ENCODE data around the gene CCDC86.

CCDC86 gene

DNA sequence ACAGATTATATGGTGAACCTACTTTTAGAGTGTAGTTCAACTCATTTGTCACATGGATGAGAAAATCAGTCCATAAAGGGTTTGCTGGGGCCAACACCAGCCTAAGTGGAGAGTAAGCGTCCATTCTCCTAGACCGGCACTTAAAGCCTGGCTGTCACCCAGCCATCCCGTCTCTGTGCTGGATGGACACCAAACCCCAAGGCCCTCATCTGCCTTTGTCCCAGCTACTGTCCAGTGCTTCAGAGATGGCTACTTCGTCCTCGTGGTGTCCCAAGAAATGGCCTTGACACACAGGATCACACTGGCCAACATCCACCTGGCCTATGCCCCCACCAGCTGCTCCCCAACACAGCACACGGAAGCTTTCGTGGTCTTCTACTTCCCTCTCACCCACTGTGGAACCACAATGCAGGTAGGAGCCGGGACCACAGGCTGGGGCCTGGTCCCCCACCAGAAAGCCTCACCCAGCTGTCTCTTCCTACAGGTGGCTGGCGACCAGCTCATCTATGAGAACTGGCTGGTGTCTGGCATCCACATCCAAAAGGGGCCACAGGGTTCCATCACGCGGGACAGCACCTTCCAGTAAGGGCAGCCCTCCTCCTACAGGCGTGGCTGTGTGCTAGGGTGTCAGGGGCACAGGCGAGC is 28.9 kb downstream of the CCDC86 start:
- no peak for DNase-seq

DNA sequence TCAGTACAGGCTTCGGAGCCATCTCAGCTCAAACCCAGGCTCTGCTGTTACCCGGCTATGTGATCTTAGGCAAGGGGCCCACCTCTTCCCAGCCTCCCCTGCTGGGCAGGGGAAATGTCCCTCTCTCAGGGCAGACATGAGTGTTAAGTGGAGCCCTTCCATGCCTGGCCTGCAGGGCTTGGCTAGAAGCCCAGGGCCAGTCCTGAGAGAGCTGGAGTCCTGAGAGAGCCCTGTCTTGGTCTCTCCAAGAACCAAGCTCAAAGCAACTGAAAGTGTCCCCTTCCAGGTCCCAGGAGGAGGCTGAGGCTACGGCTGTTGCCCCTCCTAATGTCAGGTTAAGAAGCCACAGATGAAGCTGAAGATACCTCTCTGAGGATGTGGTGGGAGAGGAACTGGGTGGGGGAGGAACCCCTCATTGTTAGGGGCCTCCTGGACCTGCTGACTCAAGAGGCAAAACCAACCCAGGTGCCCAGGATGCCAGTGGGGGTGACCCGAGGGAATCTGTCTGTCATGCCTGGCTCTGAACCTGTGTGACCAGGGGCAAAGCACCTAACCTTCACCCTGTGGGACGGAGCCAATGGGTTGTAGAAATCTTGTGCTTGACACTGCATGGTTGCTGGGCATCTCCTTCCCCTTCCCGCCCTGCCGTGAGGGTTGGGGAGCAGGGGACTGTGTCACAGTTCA is 29.6 kb downstream of the CCDC86 start:
- no peak for DNase-seq

DNA sequence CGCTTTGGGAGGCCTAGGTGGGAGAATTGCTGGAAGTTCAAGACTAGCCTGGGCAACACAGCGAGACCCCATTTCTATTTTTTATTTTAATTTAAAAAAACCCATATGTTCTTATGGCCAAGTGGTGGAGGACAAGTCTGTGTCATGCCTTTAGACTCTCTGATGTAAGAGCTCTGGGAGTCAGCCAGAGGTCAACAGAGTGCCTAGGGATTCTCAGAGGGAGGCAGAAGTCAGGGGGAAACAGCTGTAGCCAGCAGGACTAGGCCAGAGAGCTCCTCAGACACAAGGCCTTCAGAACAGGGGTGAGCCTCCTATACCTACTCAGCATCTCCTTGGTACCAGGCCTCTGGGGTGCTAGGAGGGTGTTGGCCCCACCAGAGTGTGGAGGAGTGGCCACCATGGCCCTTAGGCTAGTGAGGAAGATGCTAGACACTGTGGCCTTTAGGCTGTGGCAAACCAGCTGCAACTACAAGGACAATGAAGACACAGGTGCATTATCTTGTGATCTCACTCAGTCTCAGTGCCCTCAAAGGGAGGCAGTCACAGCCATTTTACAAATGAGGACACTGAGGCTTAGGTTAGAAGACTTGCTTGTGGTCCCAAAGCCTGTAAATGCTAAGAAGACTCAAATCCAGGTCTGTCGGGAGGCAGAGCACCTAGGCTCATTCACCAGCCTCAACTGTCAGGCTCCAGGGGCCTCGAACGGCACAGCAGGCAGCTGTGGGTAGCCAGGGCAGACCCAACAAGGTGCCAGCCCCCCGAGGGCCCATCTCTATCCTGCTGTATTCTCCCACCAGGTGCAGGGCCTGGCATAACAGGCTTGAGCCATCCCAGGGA is 30.4 kb downstream of the CCDC86 start:
- no peak for DNase-seq

DNA sequence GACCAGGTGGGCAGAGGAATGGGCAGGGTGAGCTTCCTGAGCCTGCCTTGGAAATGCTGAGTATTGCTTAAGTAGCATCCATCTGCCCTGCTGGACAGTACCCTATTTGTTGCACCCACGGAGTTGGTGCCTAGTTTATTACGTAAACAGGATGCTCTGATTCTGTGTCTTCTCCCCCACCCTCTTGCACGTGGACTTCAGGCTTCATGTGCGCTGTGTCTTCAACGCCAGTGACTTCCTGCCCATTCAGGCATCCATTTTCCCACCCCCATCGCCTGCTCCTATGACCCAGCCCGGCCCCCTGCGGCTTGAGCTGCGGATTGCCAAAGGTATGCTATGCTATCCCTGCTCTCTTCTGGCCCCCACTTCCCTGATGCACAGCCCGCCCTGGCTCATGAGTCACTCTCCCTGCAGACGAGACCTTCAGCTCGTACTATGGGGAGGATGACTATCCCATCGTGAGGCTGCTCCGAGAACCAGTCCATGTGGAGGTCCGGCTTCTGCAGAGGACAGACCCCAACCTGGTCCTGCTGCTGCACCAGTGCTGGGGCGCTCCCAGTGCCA is 31.1 kb downstream of the CCDC86 start:
- DNase-seq, result no peak

DNA sequence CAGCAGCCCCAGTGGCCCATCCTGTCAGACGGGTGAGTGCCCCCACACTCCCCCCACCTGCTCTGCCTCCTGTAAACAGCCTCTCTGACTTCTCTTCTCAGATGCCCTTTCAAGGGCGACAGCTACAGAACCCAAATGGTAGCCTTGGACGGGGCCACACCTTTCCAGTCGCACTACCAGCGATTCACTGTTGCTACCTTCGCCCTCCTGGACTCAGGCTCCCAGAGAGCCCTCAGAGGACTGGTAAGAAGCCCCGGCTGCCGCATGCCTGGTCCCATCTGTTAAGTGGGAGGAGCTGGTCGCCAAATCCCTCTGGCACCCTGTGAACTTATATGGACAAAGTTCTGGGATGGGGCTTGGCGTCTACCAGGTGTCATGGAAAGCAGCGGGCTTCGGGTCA is 31.6 kb downstream of the CCDC86 start:
- DNase-seq, result peak; percentile 72

DNA sequence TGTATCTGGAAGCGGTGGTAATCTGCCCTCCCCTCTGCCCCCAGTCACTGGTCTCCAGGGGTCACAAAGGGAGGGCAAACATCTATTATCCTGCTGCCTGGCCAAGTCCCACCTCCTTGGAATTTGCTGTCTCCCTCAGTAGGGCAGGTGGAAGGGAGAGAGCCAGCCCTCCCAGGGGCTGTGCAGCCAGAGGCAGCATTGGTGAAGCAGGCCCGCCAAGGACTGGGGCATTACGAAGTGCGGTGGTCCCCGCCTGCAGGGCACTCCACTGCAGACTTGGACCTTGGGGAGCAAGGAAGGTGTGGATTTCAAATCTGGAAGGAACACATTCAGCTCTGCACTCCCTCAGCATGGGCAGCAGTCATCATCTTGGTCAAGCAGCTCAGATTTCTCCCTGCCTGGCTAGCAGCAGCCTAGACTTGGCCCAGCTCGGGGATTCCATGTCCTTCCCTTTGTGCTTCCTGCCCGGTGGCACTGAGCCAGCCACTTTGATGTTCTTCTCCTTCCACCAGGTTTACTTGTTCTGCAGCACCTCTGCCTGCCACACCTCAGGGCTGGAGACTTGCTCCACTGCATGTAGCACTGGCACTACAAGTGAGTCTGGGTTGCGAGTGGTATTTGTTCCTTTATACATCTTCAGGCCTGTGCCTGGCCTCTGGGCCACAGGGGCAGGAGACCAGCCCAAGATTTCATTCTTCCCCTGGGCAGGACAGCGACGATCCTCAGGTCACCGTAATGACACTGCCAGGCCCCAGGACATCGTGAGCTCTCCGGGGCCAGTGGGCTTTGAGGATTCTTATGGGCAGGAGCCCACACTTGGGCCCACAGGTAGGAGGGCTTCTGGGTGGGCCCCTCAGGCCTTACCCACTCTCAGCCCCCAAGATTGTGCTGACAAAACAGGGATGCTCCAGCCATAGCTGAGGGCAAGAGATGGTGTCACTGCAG is 32.8 kb downstream of the CCDC86 start:
- DNase-seq, result no peak

DNA sequence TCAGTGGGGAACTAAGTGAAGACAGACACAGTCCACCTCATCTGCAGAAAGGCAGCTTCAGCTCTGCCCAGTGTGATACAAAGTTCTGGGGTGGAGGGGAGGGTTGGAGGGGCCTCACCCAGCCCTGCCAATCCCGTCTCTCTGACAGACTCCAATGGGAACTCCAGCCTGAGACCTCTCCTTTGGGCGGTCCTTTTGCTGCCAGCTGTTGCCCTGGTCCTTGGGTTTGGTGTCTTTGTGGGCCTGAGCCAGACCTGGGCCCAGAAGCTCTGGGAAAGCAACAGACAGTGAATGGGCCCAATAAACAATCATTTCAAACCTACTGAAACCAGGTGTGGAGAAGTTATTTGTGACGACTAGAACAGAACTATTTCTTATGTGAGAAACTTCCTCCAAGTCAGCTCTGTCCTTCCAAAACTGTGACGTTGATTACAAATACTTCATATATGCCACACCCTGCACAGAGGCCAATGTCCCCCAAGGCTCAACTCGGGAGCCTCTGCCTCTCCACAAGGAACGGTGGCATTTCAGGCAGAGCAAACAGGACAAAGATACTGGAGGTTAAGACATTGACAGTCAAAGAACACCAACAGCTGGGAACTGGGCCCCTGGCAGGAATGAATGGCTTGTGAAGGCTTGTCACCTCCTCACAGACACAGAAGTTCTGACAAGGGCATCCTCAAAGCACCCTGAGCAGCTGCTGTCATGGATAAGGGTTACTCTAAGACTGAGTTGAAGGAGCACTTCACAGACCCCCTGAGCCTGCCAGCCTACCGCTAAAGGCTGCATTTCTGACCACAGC is 33.7 kb downstream of the CCDC86 start:
- DNase-seq, result no peak

DNA sequence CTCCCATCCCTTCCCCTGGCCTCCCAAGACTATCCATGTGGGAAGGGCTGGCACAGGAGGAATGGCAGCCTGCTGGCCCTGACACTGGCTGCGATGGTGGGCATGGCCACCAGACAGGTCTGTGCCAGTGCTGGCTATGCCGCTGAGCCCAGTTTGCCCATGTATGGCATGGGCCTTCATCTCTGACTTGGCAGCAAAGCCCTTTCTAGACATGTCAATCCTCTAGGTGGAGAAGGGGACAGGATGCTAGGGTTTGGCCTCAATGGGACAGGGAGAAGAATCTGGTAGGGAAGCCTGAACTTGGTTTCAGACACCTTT is 34.2 kb downstream of the CCDC86 start:
- DNase-seq, result no peak

DNA sequence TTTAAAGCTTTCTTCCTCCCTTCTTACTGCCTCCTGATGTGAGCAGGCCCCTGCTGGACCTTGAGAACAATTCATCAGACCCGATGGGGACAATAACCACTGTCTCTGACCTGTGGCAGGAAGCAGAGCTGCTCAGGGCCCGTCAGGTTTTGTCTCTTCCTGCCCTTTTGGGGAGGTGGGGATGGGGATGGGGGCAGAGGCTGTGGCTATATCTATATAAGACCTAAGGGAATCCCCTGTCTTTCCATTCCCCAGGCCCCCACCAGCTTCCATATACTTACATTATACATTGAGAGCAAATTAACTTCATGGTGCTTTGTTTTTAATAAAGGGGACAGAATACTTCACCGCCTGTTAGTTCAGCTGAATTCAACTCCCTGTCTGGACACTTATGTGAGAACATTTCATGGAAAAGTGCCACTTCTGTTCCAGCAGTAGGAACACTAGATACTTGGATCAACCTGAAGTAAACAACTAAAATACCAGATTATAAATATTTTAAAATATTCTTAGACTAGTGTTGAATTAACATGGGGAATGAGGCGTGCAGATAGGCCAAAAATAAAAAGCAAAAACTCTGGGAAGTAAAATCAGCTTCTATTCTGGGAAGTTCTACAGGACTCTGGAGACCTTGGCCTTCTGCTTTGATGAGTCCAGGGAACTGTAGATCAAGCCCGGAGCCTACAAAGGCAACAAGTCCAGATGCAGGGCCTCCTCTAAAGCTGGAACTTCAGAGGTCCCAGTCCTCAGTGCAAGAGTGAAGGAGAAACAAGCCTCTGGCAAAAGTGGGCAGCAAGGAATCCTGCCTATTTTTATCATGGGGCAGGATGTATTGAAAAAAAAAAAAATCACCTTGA is 36.6 kb downstream of the CCDC86 start:
- no peak for DNase-seq

DNA sequence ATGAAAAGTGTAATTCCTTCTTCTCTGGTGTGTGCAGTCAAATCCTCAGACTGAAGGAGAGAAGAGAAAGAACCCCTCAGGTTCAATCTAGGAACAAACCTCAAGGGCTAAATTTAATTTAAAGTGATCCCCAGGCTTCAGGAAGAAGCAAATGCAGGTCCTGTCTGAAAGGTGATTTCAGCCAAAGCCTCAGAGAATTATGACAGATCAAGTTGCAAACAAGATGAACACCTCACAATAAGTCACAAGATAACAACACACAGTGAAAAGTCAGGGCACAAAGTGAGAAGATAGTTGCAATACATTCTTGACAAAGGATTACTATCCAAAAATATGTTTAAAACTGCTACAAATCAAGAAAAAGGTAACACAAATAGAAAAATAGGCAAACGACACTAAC is 37.2 kb downstream of the CCDC86 start:
- no peak for DNase-seq

DNA sequence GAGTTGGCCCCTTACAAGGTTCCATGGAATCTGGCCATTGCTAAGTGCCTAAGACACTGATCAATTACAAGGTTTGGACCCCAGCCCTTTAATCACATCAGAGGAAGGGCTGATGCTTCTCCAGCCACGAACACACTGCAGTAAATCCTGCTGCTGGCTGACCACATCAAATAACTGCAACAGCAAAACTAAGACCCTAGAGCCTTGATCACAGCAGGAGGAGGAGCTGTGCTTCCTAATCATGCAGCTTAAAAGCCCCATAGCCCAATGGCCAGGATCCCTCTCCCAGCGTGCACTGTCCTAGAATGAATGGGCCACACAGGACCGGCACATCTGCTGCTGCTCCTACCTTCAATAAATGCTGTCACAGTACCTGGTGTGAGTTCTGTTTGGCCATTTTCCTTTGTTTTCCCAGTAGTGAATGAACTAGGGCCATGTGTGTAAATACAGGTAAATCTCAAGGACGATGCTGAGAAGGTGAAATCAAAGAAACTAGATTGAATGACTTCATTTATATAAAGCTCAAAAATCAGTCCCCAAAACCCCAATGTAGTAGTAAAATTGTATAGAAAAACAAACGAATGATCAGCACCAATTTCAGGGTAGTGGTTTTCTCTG is 38.2 kb downstream of the CCDC86 start:
- no peak for DNase-seq

DNA sequence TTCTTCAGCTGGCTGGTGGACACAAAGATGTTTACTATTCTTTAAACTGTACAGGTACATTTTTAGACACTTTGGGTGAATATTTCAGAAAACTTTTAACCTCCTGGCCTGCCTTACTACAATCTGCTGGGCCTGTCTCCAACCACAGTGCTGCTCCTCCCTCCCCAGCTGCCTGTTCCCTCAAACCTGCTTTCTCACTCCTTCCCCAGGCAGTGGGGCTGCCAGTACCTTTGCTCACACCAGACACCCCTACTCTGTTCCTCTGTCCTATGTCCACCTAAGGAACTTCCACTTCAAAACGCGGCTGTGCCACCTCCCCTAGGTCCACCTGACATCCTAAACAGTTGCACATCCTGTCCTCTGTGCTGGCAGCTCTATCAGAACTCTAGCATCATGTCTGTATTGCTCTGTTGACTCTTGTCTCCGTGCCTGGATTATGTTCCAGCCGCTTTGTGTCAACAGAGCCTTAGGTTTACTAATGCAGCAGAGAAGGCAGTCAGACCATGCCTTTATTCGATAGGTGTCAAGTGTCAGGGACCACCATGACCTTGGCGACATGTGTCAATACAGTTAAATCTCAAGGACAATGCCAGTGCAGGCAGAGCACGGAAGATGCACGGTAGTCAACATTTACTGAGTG is 38.9 kb downstream of the CCDC86 start:
- no peak for DNase-seq

DNA sequence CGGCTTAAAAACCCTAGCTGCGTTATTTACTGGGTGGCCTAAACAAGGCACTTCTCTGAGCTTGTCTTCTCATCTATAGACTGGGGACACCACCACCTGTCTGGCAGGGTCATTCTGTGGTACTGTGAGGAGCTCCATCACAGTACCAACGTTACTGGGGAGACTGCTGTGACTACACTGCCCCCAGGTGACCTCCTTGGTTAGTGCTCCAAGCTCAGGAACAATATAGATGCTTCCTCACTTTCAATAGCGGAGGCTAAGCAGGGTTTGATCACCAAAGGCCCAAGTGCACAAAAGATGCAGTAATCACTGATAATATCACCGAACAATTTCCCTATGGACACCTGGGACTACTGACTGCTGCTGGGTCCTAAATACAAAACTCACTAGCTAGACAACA is 45.6 kb downstream of the CCDC86 start:
- DNase-seq, result peak; percentile 45

DNA sequence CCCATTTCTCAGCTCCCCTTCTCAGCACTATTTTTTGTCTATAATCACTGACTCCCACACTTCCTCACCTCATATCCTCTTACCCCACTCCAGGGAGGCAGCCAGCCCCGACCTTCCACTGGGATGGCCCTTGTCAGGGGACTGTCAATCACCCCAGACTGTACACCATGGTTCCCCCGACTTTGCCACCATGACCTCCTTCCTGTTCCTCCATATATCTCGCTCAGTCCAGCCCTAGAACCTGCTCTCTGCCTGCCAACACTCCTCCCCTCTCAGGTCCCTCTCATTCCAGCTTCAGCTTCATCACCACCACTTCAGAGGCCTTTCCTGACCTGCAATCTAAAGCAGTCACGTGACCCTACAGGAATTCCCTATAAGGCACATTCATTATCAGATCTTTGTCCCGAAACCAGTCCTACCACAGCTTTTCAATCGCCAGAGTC is 48.0 kb downstream of the CCDC86 start:
- DNase-seq, result no peak

DNA sequence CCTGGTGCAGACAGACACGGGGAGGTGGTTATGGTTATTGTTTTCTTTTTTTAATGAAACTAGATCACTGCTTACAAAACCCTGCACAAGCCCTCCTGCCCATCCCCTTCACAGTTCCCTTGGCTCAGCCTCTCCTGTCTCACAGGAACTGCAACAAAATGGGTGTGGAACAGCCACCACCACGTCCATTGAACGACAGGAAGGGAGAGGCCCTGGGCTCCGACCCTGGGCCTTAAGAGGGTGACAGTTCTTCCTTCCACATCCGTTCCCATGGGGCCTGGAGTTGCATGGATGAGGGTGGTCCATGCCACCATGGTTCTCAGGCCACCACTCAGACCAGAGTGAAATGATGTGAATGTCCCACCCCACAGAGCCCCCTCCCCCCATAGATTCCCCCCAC is 48.8 kb downstream of the CCDC86 start:
- DNase-seq, result no peak

DNA sequence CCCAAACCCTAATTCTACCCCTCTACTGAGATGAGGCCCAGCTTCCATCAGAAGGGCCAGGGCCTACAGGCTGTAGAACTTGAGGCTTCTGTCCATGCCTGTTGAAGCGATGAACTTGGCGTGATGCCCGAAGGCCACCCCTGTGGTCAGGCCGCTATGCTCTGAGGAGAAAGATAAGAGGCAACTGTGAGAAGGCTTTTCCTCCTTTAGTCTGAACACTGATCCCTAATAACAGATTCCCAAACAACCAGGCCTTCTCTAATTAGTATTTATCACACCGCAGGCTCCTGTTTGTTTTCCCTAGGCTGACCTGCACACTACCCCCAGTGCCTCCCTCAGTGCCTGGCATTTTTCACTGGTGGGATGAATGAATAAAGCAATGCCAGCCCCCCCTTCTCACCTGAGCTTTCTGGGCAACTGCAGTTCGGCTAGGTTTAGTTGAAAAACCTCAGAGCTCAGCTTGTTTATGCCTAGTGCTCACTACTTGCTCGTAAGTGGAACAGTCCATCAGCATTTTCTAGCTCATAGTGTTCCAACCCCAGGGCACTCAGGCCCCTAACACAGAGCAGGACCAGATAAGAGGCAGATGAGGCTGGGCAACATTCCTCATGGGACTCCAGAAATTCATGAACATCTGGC is 49.3 kb downstream of the CCDC86 start:
- DNase-seq, result no peak

DNA sequence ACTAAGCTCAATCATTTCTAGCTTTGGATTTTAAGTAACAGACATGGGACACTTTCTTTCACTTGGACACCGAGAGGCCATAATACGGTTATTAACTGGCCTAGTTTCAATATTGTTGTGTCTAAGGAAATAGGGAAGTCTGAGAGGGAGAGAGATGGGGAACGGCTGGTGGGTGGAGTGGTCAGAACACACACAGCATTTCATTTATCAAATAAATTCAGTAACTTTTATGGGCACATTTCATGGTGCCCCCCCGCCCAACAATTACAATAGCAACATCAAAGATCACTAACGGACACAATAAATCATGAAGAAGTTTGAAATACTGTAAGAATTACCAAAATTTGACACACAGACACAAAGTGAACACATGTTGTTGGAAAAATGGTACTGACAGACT is 53.8 kb downstream of the CCDC86 start:
- no peak for DNase-seq

DNA sequence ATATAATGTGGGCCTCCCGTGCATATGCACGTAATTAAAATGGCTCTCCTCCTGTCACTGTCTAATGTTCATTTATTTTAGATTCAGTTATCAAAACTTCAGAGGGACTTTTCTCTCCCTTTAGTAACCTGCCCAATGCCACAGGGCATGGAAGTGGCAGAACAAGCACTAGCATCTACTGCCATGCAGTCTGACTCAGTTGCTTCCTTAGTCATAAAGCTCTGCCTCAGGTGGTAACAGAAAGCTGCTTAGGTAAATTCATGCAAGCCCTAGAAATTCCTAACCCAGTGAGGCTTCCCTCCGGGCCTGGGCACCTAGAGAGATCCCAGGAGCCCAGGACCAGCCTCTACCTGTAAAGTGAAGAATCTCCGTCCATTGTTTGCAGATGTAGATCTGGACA is 55.6 kb downstream of the CCDC86 start:
- DNase-seq, result no peak
